ENCODE measurements around the gene DHDH.
"Not testable (repeated sequence)": the region's sequence is repeated elsewhere in the genome, so short reads cannot be mapped to it uniquely, and the experiment has no call there.

DHDH gene

DNA sequence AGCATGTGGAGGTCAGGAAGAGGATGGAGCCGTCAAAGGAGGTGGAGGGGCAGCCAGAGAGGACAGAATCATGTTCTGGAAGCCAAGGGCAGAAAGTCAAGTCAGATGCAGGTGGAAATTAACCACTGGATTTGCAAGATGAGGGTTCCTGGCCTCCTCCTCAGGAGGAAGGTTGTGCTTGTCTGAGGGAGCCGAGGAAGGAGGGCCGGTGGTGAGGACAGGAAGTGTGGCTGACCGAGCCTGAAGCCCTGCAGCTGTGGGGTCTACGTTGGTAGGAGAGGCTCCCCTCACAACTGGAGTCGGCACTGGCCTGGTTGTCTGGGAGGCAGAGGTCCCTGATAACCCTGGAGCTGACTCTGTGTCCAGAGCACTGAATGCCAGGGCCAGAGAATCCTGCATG is 15.4 kb upstream of the DHDH start:
- no peak for DNase-seq

DNA sequence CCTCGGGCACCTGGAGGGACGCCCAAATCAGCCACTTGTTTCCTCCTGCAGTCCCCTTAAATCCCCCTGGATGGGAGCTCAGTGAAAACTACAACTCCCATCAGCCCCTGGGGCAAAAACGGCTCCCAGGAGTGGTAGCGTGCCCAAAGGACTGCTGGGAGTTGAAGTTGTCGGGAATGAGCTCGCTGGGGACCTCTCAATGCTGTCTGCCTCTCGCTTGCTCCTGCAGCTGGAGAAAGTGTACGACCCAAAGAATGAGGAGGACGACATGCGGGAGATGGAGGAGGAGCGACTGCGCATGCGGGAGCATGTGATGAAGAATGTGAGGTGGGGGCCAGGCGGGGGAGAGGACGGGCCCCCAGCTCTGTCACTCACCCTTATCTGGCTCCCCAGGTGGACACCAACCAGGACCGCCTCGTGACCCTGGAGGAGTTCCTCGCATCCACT is 14.7 kb upstream of the DHDH start:
- DNase-seq, result no peak

DNA sequence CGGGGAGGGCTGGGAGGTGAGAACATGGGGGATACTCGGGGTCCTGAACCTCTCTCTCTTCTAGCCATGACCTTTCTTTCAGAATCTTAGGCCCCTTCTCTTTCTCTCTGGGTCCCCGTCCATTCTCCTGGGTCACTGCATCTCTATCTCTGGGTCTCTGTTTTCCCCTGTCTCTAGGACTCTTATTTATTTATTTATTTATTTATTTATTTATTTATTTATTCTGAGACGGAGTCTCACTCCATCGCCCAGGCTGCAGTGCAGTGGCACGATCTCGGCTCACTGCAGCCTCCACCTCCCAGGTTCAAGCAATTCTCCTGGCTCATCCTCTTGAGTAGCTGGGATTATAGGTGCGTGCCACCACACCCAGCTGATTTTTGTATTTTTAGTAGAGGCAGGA is 14.2 kb upstream of the DHDH start:
- DNase-seq, result not testable (repeated sequence)

DNA sequence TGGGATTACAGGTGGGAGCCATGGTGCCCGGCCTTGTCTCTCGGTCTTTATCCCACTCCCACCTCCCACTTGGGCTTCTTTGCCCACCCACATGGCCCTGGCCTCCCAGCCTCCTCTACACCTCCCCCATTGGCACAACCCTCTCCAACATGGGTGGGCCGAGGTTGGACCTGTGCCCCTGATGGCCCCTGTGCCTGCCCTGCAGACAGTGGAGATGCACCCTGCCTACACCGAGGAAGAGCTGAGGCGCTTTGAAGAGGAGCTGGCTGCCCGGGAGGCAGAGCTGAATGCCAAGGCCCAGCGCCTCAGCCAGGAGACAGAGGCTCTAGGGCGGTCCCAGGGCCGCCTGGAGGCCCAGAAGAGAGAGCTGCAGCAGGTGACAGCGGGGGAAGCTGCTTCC is 12.6 kb upstream of the DHDH start:
- no peak for DNase-seq

DNA sequence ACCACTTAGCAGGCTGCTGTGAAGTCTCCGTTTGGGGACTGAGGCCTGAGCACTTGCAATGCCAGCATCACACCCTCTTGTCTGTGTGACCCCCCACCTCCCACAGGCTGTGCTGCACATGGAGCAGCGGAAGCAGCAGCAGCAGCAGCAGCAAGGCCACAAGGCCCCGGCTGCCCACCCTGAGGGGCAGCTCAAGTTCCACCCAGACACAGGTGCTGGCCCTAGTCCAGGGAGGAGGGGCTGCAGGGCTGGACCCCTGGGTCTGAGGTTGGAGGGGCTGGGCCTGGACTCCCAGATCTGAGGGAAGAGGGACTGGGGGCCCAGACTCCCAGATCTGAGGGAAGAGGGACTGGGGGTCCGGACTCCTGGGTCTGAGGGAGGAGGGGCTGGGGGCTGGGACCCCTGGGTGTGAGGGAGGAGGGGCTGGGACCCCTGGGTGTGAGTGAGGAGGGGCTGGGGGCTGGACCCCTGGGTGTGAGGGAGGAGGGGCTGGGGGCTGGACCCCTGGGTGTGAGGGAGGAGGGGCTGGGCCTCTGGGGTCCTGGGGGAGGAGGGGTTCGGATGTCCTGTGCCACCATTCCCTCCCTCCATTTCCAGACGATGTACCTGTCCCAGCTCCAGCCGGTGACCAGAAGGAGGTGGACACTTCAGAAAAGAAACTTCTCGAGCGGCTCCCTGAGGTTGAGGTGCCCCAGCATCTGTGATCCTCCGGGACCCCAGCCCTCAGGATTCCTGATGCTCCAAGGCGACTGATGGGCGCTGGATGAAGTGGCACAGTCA is 11.6 kb upstream of the DHDH start:
- DNase-seq, result no peak

DNA sequence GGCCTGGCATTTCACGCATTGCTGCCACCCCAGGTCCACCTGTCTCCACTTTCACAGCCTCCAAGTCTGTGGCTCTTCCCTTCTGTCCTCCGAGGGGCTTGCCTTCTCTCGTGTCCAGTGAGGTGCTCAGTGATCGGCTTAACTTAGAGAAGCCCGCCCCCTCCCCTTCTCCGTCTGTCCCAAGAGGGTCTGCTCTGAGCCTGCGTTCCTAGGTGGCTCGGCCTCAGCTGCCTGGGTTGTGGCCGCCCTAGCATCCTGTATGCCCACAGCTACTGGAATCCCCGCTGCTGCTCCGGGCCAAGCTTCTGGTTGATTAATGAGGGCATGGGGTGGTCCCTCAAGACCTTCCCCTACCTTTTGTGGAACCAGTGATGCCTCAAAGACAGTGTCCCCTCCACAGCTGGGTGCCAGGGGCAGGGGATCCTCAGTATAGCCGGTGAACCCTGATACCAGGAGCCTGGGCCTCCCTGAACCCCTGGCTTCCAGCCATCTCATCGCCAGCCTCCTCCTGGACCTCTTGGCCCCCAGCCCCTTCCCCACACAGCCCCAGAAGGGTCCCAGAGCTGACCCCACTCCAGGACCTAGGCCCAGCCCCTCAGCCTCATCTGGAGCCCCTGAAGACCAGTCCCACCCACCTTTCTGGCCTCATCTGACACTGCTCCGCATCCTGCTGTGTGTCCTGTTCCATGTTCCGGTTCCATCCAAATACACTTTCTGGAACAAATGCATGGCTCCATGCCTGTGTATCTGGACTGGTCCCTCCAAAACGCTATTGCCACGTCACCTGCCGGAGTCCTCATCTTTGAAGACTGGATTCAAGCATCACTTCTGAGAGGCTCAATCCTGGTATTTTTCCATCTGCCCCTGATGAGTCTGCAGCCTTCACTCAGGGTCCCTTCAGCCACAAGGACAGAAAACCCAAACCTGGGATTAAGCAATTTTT is 10.7 kb upstream of the DHDH start:
- no peak for DNase-seq

DNA sequence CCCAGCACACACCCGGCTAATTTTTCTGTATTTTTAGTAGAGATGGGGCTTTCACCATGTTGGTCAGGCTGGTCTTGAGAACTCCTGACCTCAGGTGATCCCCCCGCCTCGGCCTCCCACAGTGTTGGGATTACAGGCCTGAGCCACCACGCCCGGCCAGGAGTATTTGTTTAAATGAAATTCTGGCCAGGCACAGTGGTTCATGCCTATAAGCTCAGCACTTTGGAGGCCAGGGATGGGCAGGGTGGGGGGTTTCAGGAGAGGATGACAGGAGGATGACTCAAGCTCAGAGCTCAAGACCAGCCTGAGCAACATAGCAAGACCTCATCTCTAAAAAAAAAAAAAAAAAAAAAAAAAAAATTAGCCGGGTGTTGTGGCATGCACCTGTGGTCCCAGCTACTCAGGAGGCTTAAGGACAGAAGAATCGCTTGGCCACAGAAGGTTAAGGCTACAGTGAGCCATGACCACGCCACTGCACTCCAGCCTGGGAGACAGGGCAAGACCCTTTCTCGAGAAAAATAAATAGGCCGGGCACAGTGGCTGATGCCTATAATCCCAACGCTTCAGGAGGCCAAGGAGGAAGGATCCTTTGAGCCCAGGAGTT is 8.2 kb upstream of the DHDH start:
- peak; percentile 43 for DNase-seq

DNA sequence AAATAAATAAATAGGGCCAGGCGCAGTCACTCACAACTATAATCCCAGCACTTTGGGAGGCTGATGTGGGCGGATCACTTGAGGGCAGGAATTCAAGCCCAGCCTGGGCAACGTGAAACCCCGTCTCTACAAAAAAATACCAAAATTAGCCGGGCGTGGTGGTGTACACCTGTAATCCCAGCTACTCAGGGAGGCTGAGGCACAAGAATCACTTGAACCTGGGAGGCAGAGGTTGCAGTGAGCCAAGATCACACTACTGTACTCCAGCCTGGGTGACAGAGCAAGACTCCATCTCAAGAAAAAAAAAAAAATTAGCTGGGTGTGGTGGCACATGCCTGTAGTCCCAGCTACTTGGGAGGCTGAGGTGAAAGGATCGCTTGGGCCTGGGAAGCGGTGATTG is 7.6 kb upstream of the DHDH start:
- DNase-seq, result not testable (repeated sequence)

DNA sequence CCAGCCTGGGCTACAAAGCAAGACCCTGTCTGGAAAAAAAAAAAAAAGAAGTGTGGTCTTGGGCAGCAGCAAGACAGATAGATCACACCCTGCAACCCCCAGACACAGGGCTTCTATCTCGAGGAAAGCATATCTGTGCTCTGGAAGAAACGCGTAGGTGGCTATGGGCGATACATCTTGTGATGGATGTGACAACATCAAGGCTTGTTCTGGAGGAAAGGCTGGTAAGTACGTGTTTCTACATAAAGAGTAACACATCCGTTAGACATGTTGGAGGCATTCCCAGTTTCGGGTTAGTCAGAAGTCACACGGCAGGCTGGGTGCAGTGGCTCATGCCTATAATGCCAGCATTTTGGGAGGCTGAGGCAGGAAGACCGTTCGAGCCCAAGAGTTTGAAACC is 6.6 kb upstream of the DHDH start:
- peak; percentile 58 for DNase-seq

DNA sequence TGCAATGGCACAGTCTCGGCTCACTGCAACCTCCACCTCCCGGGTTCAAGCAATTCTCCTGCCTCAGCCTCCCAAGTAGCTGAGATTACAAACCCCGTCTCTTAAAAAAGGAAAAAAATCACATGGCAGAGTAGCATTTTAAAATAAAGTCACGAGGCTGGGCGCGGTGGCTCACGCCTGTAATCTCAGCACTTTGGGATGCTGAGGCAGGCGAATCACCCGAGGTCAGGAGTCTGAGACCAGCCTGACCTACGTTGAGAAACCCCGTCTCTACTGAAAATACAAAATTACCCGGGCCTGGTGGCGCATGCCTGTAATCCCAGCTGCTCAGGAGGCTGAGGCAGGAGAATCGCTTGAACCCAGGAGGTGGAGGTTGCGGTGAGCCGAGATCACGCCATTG is 5.8 kb upstream of the DHDH start:
- not testable (repeated sequence) for DNase-seq

DNA sequence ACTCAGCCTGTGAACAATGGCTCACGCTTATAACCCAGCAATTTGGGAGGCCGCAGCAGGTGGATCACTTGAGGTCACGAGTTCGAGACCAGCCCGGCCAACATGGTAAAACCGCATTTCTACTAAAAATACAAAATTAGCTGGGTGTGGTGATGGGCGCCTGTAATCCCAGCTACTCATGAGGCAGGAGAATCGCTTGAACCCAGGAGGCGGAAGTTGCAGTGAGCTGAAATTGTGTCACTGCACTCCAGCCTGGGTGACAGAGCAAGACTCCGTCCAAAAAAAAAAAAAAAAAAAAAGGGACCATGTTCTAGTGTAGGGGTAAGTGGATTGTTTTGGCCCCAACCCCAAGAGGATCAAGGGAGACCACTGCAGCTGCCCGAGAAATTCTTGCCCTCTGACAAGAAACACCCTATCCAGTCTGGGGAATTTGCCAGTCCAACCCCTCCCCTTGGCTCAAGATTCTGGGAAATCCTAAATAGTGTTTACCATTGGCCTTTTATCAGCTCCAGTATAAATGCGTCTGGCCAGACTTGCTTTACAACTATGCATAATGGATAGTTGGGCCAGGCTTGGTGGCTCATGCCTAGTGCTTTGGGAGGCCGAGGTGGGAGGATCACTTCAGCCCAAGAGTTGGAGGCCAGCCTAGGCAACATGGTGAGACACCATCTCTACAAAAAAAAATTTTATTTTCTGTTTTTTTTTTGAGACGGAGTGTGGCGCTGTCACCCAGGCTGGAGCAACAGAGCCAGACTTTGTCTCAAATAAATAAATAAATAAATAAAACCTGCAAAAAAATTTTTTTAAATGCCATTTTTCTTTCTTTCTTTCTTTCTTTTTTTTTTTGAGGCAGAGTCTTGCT is 5.1 kb upstream of the DHDH start:
- no peak for DNase-seq

DNA sequence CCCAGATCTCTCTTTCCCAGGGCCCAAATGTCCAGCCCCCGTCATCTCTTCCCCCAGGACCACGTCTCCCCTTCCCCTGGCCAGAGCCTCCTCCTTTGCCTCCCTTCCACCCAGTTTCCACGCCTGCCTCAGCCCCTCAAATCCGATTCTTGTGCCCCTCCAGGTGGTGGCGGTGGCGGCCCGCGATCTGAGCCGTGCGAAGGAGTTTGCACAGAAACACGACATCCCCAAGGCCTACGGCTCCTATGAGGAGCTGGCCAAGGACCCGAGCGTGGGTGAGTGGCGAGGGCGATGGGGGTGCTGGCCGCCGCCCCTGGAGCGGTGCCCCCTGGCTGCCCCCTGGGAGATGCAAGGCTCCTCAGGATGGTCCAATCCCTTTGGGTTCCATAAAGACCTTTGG is 1.3 kb downstream of the DHDH start:
- no peak for DNase-seq

DNA sequence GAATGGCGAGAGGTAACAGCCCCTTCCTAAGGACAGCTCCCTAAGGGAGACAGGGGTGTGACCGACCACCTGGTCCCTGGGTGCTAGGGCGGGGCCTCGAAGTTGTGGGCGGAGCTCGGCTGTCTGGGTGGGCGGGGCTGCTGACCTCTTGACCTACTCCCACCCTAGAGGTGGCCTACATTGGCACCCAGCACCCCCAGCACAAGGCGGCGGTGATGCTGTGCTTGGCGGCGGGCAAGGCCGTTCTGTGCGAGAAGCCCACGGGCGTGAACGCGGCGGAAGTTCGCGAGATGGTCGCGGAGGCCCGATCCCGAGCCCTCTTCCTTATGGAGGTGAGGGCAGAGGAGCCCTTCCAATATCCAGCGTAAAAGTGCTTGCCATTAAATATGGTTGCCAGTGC is 2.4 kb downstream of the DHDH start:
- DNase-seq, result no peak

DNA sequence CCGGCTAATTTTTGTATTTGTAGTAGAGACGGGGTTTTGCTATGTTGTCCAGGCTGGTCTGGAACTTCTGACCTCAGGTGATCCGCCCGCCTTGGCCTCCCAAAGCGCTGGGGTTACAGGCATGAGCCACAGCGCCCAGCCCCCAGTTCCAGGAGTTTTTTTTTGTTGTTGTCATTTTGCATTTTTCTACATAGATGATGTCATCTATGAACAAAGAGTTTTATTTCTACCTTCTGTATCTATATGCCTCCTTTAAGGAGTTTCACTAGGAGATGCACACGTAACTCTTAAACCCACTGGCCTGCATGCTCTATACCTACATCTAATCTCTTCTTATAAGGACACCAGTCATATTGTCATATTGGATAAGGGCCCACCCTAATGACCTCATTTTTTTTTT is 4.8 kb downstream of the DHDH start:
- no peak for DNase-seq

DNA sequence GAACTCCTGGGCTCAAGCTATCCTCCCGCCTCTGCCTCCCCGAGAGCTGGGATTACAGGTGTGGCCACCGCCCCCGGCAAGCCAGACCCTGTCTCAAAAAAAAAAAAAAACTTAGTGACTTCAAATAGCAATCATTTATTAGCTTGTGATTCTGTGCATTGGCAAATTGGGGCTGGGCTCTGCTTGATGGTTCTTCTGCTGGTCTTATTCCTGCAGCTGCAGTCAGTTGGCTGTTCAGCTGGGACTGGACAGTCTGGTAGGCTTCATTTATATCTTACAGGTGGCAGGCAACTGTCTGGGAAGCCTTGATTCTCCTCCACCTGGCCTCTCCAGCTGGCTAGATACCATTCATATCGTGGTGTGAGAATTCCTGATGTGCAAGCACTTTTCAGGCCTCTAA is 7.4 kb downstream of the DHDH start:
- no peak for DNase-seq

DNA sequence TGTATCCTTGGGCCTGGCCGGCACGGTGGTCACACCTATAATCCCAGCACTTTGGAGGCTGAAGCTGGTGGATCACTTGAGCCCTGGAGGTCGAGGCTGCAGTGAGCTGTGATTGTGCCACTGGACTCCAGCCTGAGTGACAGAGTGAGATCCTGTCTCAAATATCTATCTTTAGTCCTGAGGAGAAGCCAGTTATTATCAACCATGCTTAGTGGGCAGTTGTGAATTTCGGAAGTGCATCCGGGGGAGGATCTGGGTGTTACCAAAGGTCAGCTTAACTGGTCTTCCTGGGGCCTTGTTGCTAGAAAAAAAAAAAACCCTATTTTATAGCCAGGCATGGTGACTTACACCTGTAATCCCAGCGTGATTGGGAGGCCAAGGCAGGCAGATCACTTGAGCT is 9.6 kb downstream of the DHDH start:
- no peak for DNase-seq

DNA sequence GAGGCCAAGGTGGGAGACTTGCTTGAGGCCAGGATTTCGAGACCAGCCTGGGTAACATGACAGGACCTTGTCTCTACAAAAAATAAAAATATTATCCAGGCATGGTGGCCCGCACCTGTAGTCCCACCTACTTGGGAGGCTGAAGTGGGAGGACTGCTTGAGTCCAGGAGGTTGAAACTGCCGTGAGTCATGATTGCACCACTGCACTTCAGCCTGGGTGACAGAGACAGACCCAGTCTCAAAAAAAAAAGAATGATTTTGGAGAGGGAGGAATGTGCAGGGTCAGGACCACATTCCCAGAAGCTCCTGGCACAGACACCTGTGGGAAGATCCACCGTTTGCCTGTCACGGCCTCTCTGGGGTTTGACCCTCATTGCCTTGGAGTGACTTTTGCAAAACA is 11.9 kb downstream of the DHDH start:
- no peak for DNase-seq

DNA sequence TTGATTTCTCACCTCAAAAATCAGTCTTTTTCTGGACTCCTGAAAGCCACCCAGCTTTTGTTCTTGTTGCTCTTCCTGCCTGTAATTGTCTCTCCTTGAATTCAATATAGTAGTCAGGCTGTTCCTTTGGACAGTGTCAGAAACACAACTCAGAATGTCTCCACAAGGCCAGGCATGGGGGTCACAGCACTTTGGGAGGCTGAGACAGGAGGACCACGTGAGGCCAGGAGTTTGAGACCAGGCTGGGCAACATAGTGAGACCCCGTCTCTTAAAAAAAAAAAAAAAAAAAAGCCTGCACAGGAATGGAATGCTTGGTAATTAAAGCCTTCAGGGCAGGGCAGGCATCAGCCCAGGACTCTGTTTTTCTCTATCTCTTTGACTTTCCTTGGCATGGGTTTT is 12.3 kb downstream of the DHDH start:
- no peak for DNase-seq

DNA sequence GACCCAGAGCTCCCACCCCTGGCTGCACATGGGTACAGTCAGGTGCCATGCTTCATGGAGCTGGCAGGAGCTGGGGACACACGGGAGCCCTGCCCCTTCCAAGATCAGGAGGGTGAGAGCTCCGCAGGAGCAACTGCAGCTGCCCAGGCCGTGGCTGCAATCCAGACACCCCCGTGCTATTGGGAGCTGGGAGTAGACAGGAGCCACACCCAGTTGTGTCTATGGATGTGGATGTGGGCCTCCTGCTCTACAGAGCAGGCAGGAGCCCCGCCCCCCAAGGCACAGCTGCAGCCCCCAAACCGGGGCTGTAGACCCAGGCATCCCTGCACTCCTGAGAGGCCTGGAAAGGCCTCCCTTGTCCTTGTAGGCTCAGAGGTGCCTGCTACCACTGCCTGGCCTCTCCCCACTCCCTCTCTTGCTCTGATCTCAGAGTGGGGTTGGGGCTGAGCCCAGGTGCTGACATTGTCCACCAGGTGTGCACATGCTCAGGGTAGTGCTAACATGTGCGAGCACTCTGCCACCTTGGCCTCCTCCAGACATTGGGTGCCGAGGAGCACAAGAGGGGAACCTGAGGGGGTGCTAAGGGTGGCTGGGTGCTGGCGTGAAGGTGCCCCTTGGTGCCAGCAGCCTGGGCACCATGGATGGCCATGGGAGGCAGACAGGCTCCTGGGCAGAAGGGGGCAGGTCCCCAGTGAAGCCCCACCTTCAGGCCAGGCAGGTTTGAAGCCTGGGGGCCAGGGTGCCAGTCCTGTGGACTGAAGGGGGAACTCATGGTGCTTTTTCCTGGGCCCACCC is 13.2 kb downstream of the DHDH start:
- DNase-seq, result no peak

DNA sequence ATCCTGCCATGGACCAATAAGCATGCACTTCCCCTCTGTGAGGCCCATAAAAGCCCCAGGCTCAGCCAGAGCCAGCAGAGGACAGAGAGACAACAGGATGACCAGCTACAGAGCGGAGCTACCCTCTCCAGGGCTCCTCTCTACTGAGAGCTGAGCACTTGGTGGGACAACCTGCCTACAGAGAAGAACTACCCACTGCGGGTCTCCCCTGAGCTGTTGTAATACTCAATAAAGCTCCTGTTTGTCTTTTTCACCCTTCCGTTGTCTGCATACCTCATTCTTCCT is 13.7 kb downstream of the DHDH start:
- no peak for DNase-seq

DNA sequence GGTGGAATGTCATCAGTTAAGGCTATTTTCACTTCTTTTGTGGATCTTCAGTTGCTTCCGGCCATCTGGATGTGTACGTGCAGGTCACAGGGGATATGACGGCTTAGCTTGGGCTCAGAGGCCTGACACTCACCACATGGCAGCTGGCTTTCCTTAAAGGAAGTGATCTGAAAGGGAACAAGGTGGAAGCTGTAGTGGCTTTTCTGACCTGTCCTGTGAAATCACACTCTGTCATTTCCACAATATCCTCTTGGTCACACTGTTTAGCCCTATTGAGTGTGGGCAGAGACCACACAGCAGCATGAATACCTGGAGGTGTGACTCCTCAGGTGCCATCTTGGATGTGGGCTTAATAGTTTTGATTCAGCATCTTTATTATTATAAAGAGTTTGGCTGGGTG is 16.7 kb downstream of the DHDH start:
- DNase-seq, result no peak

DNA sequence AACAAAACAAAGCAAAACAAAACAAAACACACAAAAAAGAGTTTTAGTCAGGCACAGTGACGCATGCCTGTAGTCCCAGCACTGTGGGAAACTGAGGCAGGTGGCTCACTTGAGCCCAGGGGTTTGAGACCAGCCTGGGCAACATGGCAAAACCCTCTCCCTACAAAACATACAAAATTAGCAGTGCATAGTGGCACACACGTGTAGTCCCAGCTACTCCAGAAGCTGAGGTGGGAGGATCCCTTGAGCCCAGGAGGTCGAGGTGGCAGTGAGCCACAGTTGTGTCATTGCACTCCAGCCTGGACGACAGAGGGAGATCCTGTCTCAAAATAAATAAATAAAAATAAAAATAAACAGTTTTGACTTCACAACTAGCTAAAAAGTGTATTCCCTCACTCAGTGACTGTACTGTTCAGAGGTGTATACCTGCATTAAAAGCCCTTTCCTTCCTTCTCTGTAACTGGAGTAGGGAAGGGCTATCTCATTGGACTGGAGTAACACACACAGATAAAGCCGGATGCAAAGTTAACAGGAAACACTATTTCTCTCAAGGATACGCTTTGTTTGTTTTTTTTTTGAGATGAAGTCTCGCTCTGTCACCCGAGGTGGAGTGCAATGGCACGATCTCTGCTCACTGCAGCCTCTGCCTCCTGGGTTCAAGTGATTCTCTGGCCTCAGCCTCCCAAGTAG is 17.5 kb downstream of the DHDH start:
- DNase-seq, result no peak
